Stimulated activated CD4-positive, alpha-beta T cell treated with anti-CD3 and anti-CD28 coated beads, Interleukin-12 subunit alpha, Interleukin-12 subunit beta, amount 100 ng/mL, for 48 hours (primary cell): Measurements from ENCODE around the gene OR1K1.
"Not testable (repeated sequence)": the region's sequence is repeated elsewhere in the genome, so short reads cannot be mapped to it uniquely, and the experiment has no call there.

ENCODE experiments used
- DNase-seq, 3 donors: peaks; one replicate each; pipeline ENCODE4 v3.0.0-alpha.2; 2020; ENCODE audit warnings: low read depth in 2 of 3, low spot score in 1 of 3

Gene OR1K1

GRCh38 chr9:122810306-122810946 lies 10.5 kb downstream of the OR1K1 start:
- DNase-seq: peak; percentile 55 to 74 (median 56)

GRCh38 chr9:122812736-122813135 lies 12.8 kb downstream of the OR1K1 start:
- DNase-seq: no peak

- DNase-seq: no peak
Observed at GRCh38 chr9:122814545-122814944, 14.6 kb downstream of the OR1K1 start.

- no peak for DNase-seq
Observed at GRCh38 chr9:122815544-122815943, 15.6 kb downstream of the OR1K1 start.

- peak in 2 of 3 donors; percentile 24 to 34 for DNase-seq
Observed at GRCh38 chr9:122816163-122816867, 16.4 kb downstream of the OR1K1 start.

- no peak for DNase-seq
Observed at GRCh38 chr9:122819326-122819725, 19.4 kb downstream of the OR1K1 start.

GRCh38 chr9:122819791-122820489 lies 20.0 kb downstream of the OR1K1 start:
- no peak for DNase-seq

GRCh38 chr9:122820490-122820845 lies 20.5 kb downstream of the OR1K1 start:
- DNase-seq: no peak

- no peak for DNase-seq
Observed at GRCh38 chr9:122821278-122821943, 21.5 kb downstream of the OR1K1 start.

- DNase-seq: no peak
Observed at GRCh38 chr9:122822056-122822455, 22.1 kb downstream of the OR1K1 start.

GRCh38 chr9:122822938-122823337 lies 23.0 kb downstream of the OR1K1 start:
- no peak for DNase-seq

- DNase-seq: no peak
Observed at GRCh38 chr9:122827761-122828093, 27.8 kb downstream of the OR1K1 start.

GRCh38 chr9:122828965-122829284 lies 29.0 kb downstream of the OR1K1 start:
- not testable (repeated sequence) for DNase-seq

- no peak for DNase-seq
Observed at GRCh38 chr9:122832194-122832593, 32.3 kb downstream of the OR1K1 start.

GRCh38 chr9:122835313-122835731 lies 35.4 kb downstream of the OR1K1 start:
- DNase-seq: no peak

GRCh38 chr9:122837266-122837850 lies 37.4 kb downstream of the OR1K1 start:
- no peak for DNase-seq

- not testable (repeated sequence) for DNase-seq
Observed at GRCh38 chr9:122838441-122838840, 38.5 kb downstream of the OR1K1 start.

GRCh38 chr9:122841501-122841900 lies 41.6 kb downstream of the OR1K1 start:
- no peak for DNase-seq

GRCh38 chr9:122844137-122844536 lies 44.2 kb downstream of the OR1K1 start:
- no peak for DNase-seq

GRCh38 chr9:122845116-122845515 lies 45.2 kb downstream of the OR1K1 start:
- DNase-seq: no peak

- DNase-seq: no peak
Observed at GRCh38 chr9:122846371-122846940, 46.5 kb downstream of the OR1K1 start.
